PC-3 (cell line): ENCODE measurements around the gene LHX1. TPM values are rescaled to one million over a fixed set of nuclear protein-coding genes. Genes with fewer than 3 reads are reported as not detected.

Experiments
- ATAC-seq: fragments of 200-7000 bp; cut with Tn5 transposase; 2 replicates; pipeline ENCODE4 v1.9.1; 2020; ENCODE audit warnings: mild to moderate bottlenecking, moderate library complexity
- BruUV-seq: library from RNA; stranded (reverse); fragments of 400-500 nt; replicated peaks from 2 replicates; lab custom pipeline; 2021; lab: Mats Ljungman, UMichigan
- CTCF ChIA-PET: fragments of 300-600 bp; sonication (Branson Sonifier 250); formaldehyde crosslinking; loops from one replicate; lab custom pipeline; 2022; ENCODE audit warnings: antibody characterized with exemption; lab: Charles Lee
- POLR2A ChIA-PET: fragments of 300-600 bp; sonication (Branson Sonifier 250); formaldehyde crosslinking; loops from one replicate; lab custom pipeline; 2022; ENCODE audit warnings: antibody characterized with exemption; ENCODE audit not compliant: unreplicated experiment; lab: Charles Lee
- DNase-seq: peaks from one replicate; pipeline ENCODE4 v3.0.0-alpha.2; 2015
- H2AFZ ChIP-seq: fragments of 300-600 bp; sonication (generic); 2 replicates; pipeline ENCODE4 v1.6.0; 2016; ENCODE audit warnings: antibody characterized with exemption, low read length
- H3F3A ChIP-seq: fragments of 300-600 bp; sonication (generic); one replicate; pipeline ENCODE4 v1.6.0; 2017; ENCODE audit warnings: antibody characterized with exemption, low read length, control low read depth, mild to moderate bottlenecking; ENCODE audit not compliant: unreplicated experiment
- H3K27ac ChIP-seq: fragments of 300-600 bp; sonication (generic); 2 replicates; pipeline ENCODE4 v1.5.1; 2016; ENCODE audit warnings: mild to moderate bottlenecking, low read length
- H3K27me3 ChIP-seq: fragments of 300-600 bp; sonication (generic); 2 replicates; pipeline ENCODE4 v1.6.1; 2016; ENCODE audit warnings: low read length, mixed read lengths
- H3K36me3 ChIP-seq: fragments of 300-600 bp; sonication (generic); 2 replicates; pipeline ENCODE4 v1.6.1; 2016; ENCODE audit warnings: low read depth, mixed run types, low read length, mixed read lengths
- H3K4me1 ChIP-seq: fragments of 300-600 bp; sonication (generic); 2 replicates; pipeline ENCODE4 v1.5.1; 2016; ENCODE audit warnings: low read length; ENCODE audit not compliant: insufficient read depth
- H3K4me2 ChIP-seq: fragments of 300-600 bp; sonication (generic); 2 replicates; pipeline ENCODE4 v1.6.0; 2016; ENCODE audit warnings: low read length
- H3K4me3 ChIP-seq: fragments of 300-600 bp; sonication (generic); 2 replicates; pipeline ENCODE4 v1.5.1; 2016; ENCODE audit warnings: mild to moderate bottlenecking, low read length, mixed read lengths
- H3K79me2 ChIP-seq: fragments of 300-600 bp; sonication (generic); 2 replicates; pipeline ENCODE4 v1.6.1; 2017; ENCODE audit warnings: low read length, mixed read lengths
- H3K9ac ChIP-seq: fragments of 300-600 bp; sonication (generic); 2 replicates; pipeline ENCODE4 v1.6.0; 2016; ENCODE audit warnings: mild to moderate bottlenecking, low read length
- H3K9me2 ChIP-seq: fragments of 300-600 bp; sonication (generic); replicated peaks from 2 replicates; pipeline ENCODE4 v1.6.1; 2016; ENCODE audit warnings: mixed run types, low read length, mixed read lengths
- H3K9me3 ChIP-seq: fragments of 300-600 bp; sonication (generic); 2 replicates; pipeline ENCODE4 v1.6.1; 2016; ENCODE audit warnings: low read length, mixed read lengths
- H4K20me1 ChIP-seq: fragments of 300-600 bp; sonication (generic); 2 replicates; pipeline ENCODE4 v1.6.1; 2016; ENCODE audit warnings: low read length, mixed read lengths
- CTCF ChIP-seq: fragments of 300-600 bp; sonication (generic); conservative IDR thresholded peaks from 2 replicates; pipeline ENCODE4 v1.5.1; 2017; ENCODE audit warnings: antibody characterized with exemption, low read depth, mild to moderate bottlenecking, low read length
- EZH2 ChIP-seq: fragments of 300-600 bp; sonication (generic); IDR thresholded peaks from one replicate; pipeline ENCODE4 v1.6.1; 2017; ENCODE audit warnings: antibody characterized with exemption, mild to moderate bottlenecking, low read length; ENCODE audit not compliant: unreplicated experiment
- EZH2phosphoT487 ChIP-seq: fragments of 300-600 bp; sonication (generic); IDR thresholded peaks from 2 replicates; pipeline ENCODE4 v1.6.1; 2018; ENCODE audit warnings: mild to moderate bottlenecking, antibody characterized with exemption, low read length, borderline replicate concordance
- intact Hi-C: fragments of 100-400 bp; cut with micrococcal nuclease; formaldehyde crosslinking; loops from 2 replicates; pipeline ENCODE4 v1.9.0; 2023
- total RNA-seq: library from RNA; depleted of rRNA; stranded (reverse); fragments of >200 nt; gene quantifications from 2 replicates; pipeline ENCODE4 v1.2.3, GENCODE V29; 2014

LHX1 gene
- total RNA-seq, 1 experiment from 2014 or later = not detected

DNA sequence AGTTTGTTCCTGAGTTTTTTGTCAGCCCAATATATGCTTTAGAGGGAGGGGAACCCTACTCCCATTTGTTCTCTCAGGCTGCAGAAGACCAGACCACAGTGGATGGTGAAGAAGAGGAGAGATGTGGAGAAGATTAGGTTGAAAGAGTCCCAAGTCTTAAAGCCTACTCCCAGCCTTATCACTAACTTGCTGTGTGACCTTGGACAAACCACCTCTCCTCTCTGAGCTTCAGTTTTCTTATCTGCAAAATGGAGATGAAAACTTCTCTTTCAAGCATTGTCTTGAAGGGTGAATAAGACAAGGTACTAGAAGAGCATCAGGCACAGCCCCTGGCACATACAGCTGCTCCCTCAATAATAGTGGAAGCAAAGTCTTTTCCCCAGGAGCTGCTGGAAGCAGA, 15.1 kb upstream of the LHX1 start:
- intact Hi-C loops = no loop called here
- H2AFZ ChIP-seq = no peak overlapping the region
- DNase-seq (no peak), ATAC-seq (no peak)
- CTCF ChIA-PET = no interaction called here
- no peak overlapping the region for H3K4me3 ChIP-seq
- POLR2A ChIA-PET = no interaction called here
- H3K9me2 ChIP-seq = no peaks in the 10 kb centered on the region
- H3K4me1 ChIP-seq = peaks cover 45% of the 10 kb centered on the region
- no peaks in the 10 kb centered on the region for H3K79me2 ChIP-seq
- peak overlapping the region; percentile 95 for H3K27ac ChIP-seq
- no peaks in the 10 kb centered on the region for H3K36me3 ChIP-seq
- BruUV-seq = no TSS peak
- no peaks in the 10 kb centered on the region for H4K20me1 ChIP-seq
- H3K9me3 ChIP-seq = no peaks in the 10 kb centered on the region
- no peaks in the 10 kb centered on the region for H3F3A ChIP-seq
- TF ChIP-seq CTCF (no peak), EZH2phosphoT487 (no peak), EZH2 (no peak)
- H3K4me2 ChIP-seq = peak overlapping the region; percentile 13; the same call in 1 of the 2 replicates
- H3K9ac ChIP-seq = no peak overlapping the region
- H3K27me3 ChIP-seq = no peaks in the 10 kb centered on the region

- no peak overlapping the region for H3K9ac ChIP-seq
- H3K4me1 ChIP-seq = peaks cover 45% of the 10 kb centered on the region
- no peak for TF ChIP-seq EZH2phosphoT487
- no peak for TF ChIP-seq EZH2
- TF ChIP-seq CTCF = no peak
- H3K9me3 ChIP-seq = no peaks in the 10 kb centered on the region
- H2AFZ ChIP-seq = no peak overlapping the region
- H3K36me3 ChIP-seq = no peaks in the 10 kb centered on the region
- no peaks in the 10 kb centered on the region for H4K20me1 ChIP-seq
- ATAC-seq (no peak), DNase-seq (peak; percentile 33)
- ChIA-PET POLR2A (no interaction called here), CTCF (no interaction called here)
- no peaks in the 10 kb centered on the region for H3F3A ChIP-seq
- H3K27ac ChIP-seq = no peak overlapping the region
- peak overlapping the region; percentile 31; the same call in 1 of the 2 replicates for H3K4me2 ChIP-seq
- intact Hi-C loops = no loop called here
- BruUV-seq = no TSS peak
- no peaks in the 10 kb centered on the region for H3K79me2 ChIP-seq
- no peak overlapping the region for H3K4me3 ChIP-seq
- no peaks in the 10 kb centered on the region for H3K9me2 ChIP-seq
- no peaks in the 10 kb centered on the region for H3K27me3 ChIP-seq
Observed at GRCh38 chr17:36923814-36924221, 13.5 kb upstream of the LHX1 start.

DNA sequence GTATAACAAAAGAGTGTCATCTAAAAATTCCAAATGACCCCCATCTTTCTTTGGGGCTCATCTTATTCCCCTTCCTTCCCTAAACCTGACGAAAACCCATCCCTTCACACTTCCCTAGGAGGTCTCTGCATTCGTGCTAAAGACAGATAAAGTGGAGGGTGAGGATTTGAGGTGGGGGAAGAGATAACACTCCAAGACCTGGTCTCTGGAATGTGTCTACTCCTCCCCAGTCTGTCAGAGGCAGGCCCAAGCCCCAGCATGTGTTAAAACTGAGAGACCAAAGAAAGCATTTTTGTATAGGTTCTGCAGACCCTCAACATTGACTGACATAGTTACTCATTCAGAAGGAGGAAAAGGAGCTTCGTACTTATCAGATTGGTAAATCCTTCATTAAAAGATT, 11.0 kb upstream of the LHX1 start:
- BruUV-seq = no TSS peak

More for the DNA sequence above, 11.0 kb upstream of the LHX1 start:
- H3K79me2 ChIP-seq = no peaks in the 10 kb centered on the region
- no peaks in the 10 kb centered on the region for H3K9me2 ChIP-seq
- ATAC-seq (no peak), DNase-seq (no peak)
- no peaks in the 10 kb centered on the region for H3K9me3 ChIP-seq
- TF ChIP-seq EZH2phosphoT487 (no peak), EZH2 (no peak), CTCF (no peak)
- intact Hi-C loops = no loop called here
- CTCF ChIA-PET = no interaction called here
- H3K27me3 ChIP-seq = peaks cover 14% of the 10 kb centered on the region
- no peak overlapping the region for H3K4me2 ChIP-seq
- H4K20me1 ChIP-seq = no peaks in the 10 kb centered on the region
- no peaks in the 10 kb centered on the region for H3F3A ChIP-seq
- POLR2A ChIA-PET = no interaction called here
- H3K9ac ChIP-seq = no peak overlapping the region
- H3K4me3 ChIP-seq = no peak overlapping the region
- no peak overlapping the region for H3K27ac ChIP-seq
- peaks cover 26% of the 10 kb centered on the region for H3K4me1 ChIP-seq
- H2AFZ ChIP-seq = no peak overlapping the region
- no peaks in the 10 kb centered on the region for H3K36me3 ChIP-seq
